SU-DHL-6 (cell line): ENCODE data around the gene STXBP5L.

Source experiments
- CTCF ChIP-seq: fragments of 200-600 bp; sonication (generic); IDR thresholded peaks from one replicate; pipeline ENCODE4 v1.5.1; 2017; ENCODE audit warnings: antibody characterized with exemption, mild to moderate bottlenecking, low read length, moderate library complexity; ENCODE audit not compliant: insufficient read depth, poor library complexity, severe bottlenecking
- EZH2phosphoT487 ChIP-seq: fragments of 200-600 bp; sonication (generic), shearing (Covaris generic); conservative IDR thresholded peaks from 2 replicates; pipeline ENCODE4 v1.6.1; 2018; ENCODE audit warnings: mild to moderate bottlenecking, antibody characterized with exemption, low read length, moderate library complexity, mixed read lengths

- TF ChIP-seq CTCF (no peak), EZH2phosphoT487 (no peak)
These were observed 387.4 kb downstream of the STXBP5L start for GRCh38 chr3:121295452-121295851.
